Esophagus squamous epithelium (tissue), 5 donors: Measurements from ENCODE around the gene IGSF9. TPM values are rescaled to one million over a fixed set of nuclear protein-coding genes. Genes with fewer than 3 reads are reported as not detected.
A peak's percentile ranks its signal among the peaks of the same experiment; 100 is the strongest.

Source experiments
- DNase-seq: peaks from one replicate; lab custom pipeline; 2025; lab: John Stamatoyannopoulos, UW
- H3K27ac ChIP-seq, 4 donors: fragments of 200-600 bp; sonication (generic); one replicate each; pipeline ENCODE4 v1.5.1; 2016 to 2019; ENCODE audit warnings: mild to moderate bottlenecking in 1 of 4
- H3K27me3 ChIP-seq, 4 donors: fragments of 200-600 bp; sonication (generic); 1 replicate in 3 of 4; 2 replicates in 1 of 4; pipeline versions ENCODE4 v1.5.1 to v1.6.0; 2017 to 2021; ENCODE audit warnings: antibody characterized with exemption in 1 of 4
- H3K36me3 ChIP-seq, 3 donors: fragments of 200-600 bp; sonication (generic); one replicate each; pipeline ENCODE4 v1.5.1; 2016 to 2019
- H3K4me1 ChIP-seq, 3 donors: fragments of 200-600 bp; sonication (generic); one replicate each; pipeline ENCODE4 v1.5.1; 2017 to 2019
- H3K4me3 ChIP-seq, 4 donors: fragments of 200-600 bp; sonication (generic); 1 replicate in 3 of 4; 2 replicates in 1 of 4; pipeline ENCODE4 v1.5.1; 2016 to 2019; ENCODE audit warnings: mild to moderate bottlenecking in 2 of 4, moderate library complexity in 1 of 4
- H3K9me3 ChIP-seq, 3 donors: fragments of 200-600 bp; sonication (generic); one replicate each; pipeline ENCODE4 v1.5.1; 2016 to 2019
- CTCF ChIP-seq, 6 experiments: fragments of 450-650 bp in 4 of 6; fragments of 200-600 bp in 2 of 6; sonication (generic) in 2 of 6; IDR thresholded peaks; one replicate each; pipeline ENCODE4 v1.5.1; 2016 to 2019; ENCODE audit warnings: antibody characterized with exemption in 6 of 6, mild to moderate bottlenecking in 4 of 6, moderate library complexity in 4 of 6
- POLR2A ChIP-seq, 4 donors: fragments of 450-650 bp; IDR thresholded peaks; one replicate each; pipeline ENCODE4 v1.6.1; 2017; ENCODE audit warnings: antibody characterized with exemption in 4 of 4, mild to moderate bottlenecking in 4 of 4, moderate library complexity in 3 of 4
- WGBS, 2 donors: methylation state at CpG; one replicate each; pipeline ENCODE4 v1.1.5; 2018; 5-methylcytosine and 5-hydroxymethylcytosine counted together
- intact Hi-C: fragments of 100-400 bp; cut with DNase I; formaldehyde crosslinking; loops from one replicate; pipeline ENCODE4 v1.15.0; 2022
- total RNA-seq, 4 donors: library from RNA; depleted of rRNA; stranded (reverse); fragments of >200 nt; gene quantifications; one replicate each; pipeline ENCODE4 v1.1.0, GENCODE V29; 2016
- donor health status: DM: yes; HTN: yes; CAD: no.

IGSF9 gene
- total RNA-seq, 4 donors from 2014 or later = 4.2 to 12.0 (median 8.8) TPM

GRCh38 chr1:159898527-159898926 lies 46.9 kb downstream of the IGSF9 start:
- 86 to 93% methylated on average over 3 of the region's 3 CpGs for WGBS, 2 donors
- Histone ChIP-seq H3K4me1 (peaks cover 18 to 53% (median 24%) of the 10 kb centered on the region in 3 donors), H3K27me3 (no peaks in the 10 kb centered on the region), H3K27ac (no peak overlapping the region), H3K36me3 (no peaks in the 10 kb centered on the region), H3K4me3 (no peak overlapping the region), H3K9me3 (no peaks in the 10 kb centered on the region)
- intact Hi-C loops = no loop called here
- DNase-seq = no peak
- TF ChIP-seq CTCF (IDR thresholded peaks at IDR 0.05) (no peak), POLR2A (IDR thresholded peaks at IDR 0.05) (no peak)

- no peaks in the 10 kb centered on the region for H3K9me3 ChIP-seq
- H3K27ac ChIP-seq = no peak overlapping the region
- no peaks in the 10 kb centered on the region for H3K36me3 ChIP-seq
- TF ChIP-seq CTCF (IDR thresholded peaks at IDR 0.05) (no peak), POLR2A (IDR thresholded peaks at IDR 0.05) (no peak)
- intact Hi-C loops = no loop called here
- peaks cover 18 to 53% (median 24%) of the 10 kb centered on the region in 3 donors for H3K4me1 ChIP-seq
- no peak overlapping the region for H3K4me3 ChIP-seq
- H3K27me3 ChIP-seq = no peaks in the 10 kb centered on the region
- DNase-seq = no peak
- WGBS, 2 donors = 75 to 82% methylated on average over 3 of the region's 3 CpGs
Measured at GRCh38 chr1:159897962-159898361, 47.5 kb downstream of the IGSF9 start.

- no peaks in the 10 kb centered on the region for H3K9me3 ChIP-seq
- peak overlapping the region in 1 of 4 donors; percentile 18 for H3K27ac ChIP-seq
- no peaks in the 10 kb centered on the region for H3K27me3 ChIP-seq
- WGBS, 2 donors = 19 to 70% methylated on average over 3 of the region's 3 CpGs
- TF ChIP-seq CTCF (IDR thresholded peaks at IDR 0.05) = no peak
- TF ChIP-seq POLR2A (IDR thresholded peaks at IDR 0.05) = no peak
- DNase-seq = no peak
- H3K4me1 ChIP-seq = peaks cover 18 to 50% (median 24%) of the 10 kb centered on the region in 3 donors
- H3K4me3 ChIP-seq = no peak overlapping the region
- intact Hi-C loops = no loop called here
- no peaks in the 10 kb centered on the region for H3K36me3 ChIP-seq
Measured at GRCh38 chr1:159896546-159896930, 48.9 kb downstream of the IGSF9 start.

GRCh38 chr1:159895836-159896545 lies 49.4 kb downstream of the IGSF9 start:
- intact Hi-C loops = no loop called here
- Histone ChIP-seq H3K36me3 (no peaks in the 10 kb centered on the region), H3K27me3 (no peaks in the 10 kb centered on the region), H3K4me3 (no peak overlapping the region), H3K4me1 (peaks cover 15 to 50% (median 24%) of the 10 kb centered on the region in 3 donors), H3K27ac (peak overlapping the region in 1 of 4 donors; percentile 18), H3K9me3 (no peaks in the 10 kb centered on the region)
- no peak for DNase-seq
- TF ChIP-seq CTCF (IDR thresholded peaks at IDR 0.05) = no peak
- TF ChIP-seq POLR2A (IDR thresholded peaks at IDR 0.05) = no peak
- 68 to 76% methylated on average over 5 to 6 of the region's 6 CpGs for WGBS, 2 donors

GRCh38 chr1:159895286-159895685 lies 50.1 kb downstream of the IGSF9 start:
- 78 to 89% methylated on average over 3 of the region's 3 CpGs for WGBS, 2 donors
- Histone ChIP-seq H3K36me3 (no peaks in the 10 kb centered on the region), H3K4me3 (no peak overlapping the region), H3K4me1 (peaks cover 9 to 50% (median 18%) of the 10 kb centered on the region in 3 donors), H3K27ac (no peak overlapping the region), H3K9me3 (no peaks in the 10 kb centered on the region), H3K27me3 (no peaks in the 10 kb centered on the region)
- no peak for TF ChIP-seq CTCF (IDR thresholded peaks at IDR 0.05)
- no peak for TF ChIP-seq POLR2A (IDR thresholded peaks at IDR 0.05)
- DNase-seq = no peak
- intact Hi-C loops = no loop called here
